Right ventricle myocardium inferior (tissue), 1 donor: ENCODE results near the gene SHROOM2. TPM values are rescaled to one million over a fixed set of nuclear protein-coding genes. Genes with fewer than 3 reads are reported as not detected.
"Not testable (repeated sequence)": the region's sequence is repeated elsewhere in the genome, so short reads cannot be mapped to it uniquely, and the experiment has no call there.

Source experiments
- ATAC-seq: fragments of 200-7000 bp; cut with Tn5 transposase; one replicate; pipeline ENCODE4 v1.9.1; 2020; ENCODE audit warnings: mild to moderate bottlenecking, moderate library complexity
- DNase-seq: peaks from one replicate; pipeline ENCODE4 v3.0.0; 2021; ENCODE audit errors: missing footprints
- intact Hi-C: fragments of 100-400 bp; cut with DNase I; formaldehyde crosslinking; loops from one replicate; pipeline ENCODE4 v1.11.0; 2022
- total RNA-seq: library from RNA; stranded (reverse); fragmentation: NEBNext Ultra II Directional; extraction: Animal tissue kit (Norgen Biotek cat#: 25700); gene quantifications from one replicate; pipeline ENCODE4 v1.2.1, GENCODE V29; 2021
- donor health status: DM: no; HTN: yes; CAD: no; lungs with severe emphysema.

SHROOM2 gene
- total RNA-seq, 1 donor from 2014 or later: 0.60 TPM

- intact Hi-C loops: no loop called here
- no peak for ATAC-seq
- no peak for DNase-seq
Measured at GRCh38 chrX:9857575-9858474, 71.6 kb downstream of the SHROOM2 start.

GRCh38 chrX:9858684-9859083, 72.5 kb downstream of the SHROOM2 start:
- intact Hi-C loops, ATAC-seq, DNase-seq: not testable (repeated sequence)

- intact Hi-C loops: no loop called here
- no peak for ATAC-seq
- DNase-seq: no peak
Measured at GRCh38 chrX:9859711-9860555, 73.7 kb downstream of the SHROOM2 start.

GRCh38 chrX:9860826-9861225, 74.6 kb downstream of the SHROOM2 start:
- intact Hi-C loops: no loop called here
- no peak for DNase-seq
- no peak for ATAC-seq

GRCh38 chrX:9861711-9862110, 75.5 kb downstream of the SHROOM2 start:
- intact Hi-C loops: no loop called here
- no peak for ATAC-seq

GRCh38 chrX:9862525-9862924, 76.3 kb downstream of the SHROOM2 start:
- ATAC-seq (no peak), DNase-seq (no peak)
- intact Hi-C loops: no loop called here

More at GRCh38 chrX:9861711-9862110, 75.5 kb downstream of the SHROOM2 start:
- DNase-seq: no peak

GRCh38 chrX:9862953-9863352, 76.7 kb downstream of the SHROOM2 start:
- ATAC-seq (no peak), DNase-seq (no peak)
- intact Hi-C loops: no loop called here

GRCh38 chrX:9864011-9864410, 77.8 kb downstream of the SHROOM2 start:
- DNase-seq (no peak), ATAC-seq (no peak)
- intact Hi-C loops: no loop called here

- intact Hi-C loops: no loop called here
- ATAC-seq (no peak), DNase-seq (no peak)
Measured at GRCh38 chrX:9865804-9866472, 79.7 kb downstream of the SHROOM2 start.

GRCh38 chrX:9866633-9867032, 80.4 kb downstream of the SHROOM2 start:
- DNase-seq (no peak), ATAC-seq (no peak)
- intact Hi-C loops: no loop called here

- ATAC-seq: no peak
Measured at GRCh38 chrX:9867226-9867625, 81.0 kb downstream of the SHROOM2 start.

GRCh38 chrX:9867753-9868152, 81.5 kb downstream of the SHROOM2 start:
- DNase-seq: no peak
- no peak for ATAC-seq
- intact Hi-C loops: no loop called here

More at GRCh38 chrX:9867226-9867625, 81.0 kb downstream of the SHROOM2 start:
- DNase-seq: no peak
- intact Hi-C loops: no loop called here

GRCh38 chrX:9871701-9872268, 85.6 kb downstream of the SHROOM2 start:
- intact Hi-C loops: loop anchor here (5.0 kb wide), 1 partner anchor 246 kb away; no protein-coding TSS in a partner anchor
- no peak for ATAC-seq

GRCh38 chrX:9873360-9873759, 87.1 kb downstream of the SHROOM2 start:
- intact Hi-C loops: loop anchor here (5.0 kb wide), 1 partner anchor 244 kb away; no protein-coding TSS in a partner anchor
- ATAC-seq: no peak
- DNase-seq: no peak

More at GRCh38 chrX:9871701-9872268, 85.6 kb downstream of the SHROOM2 start:
- no peak for DNase-seq

GRCh38 chrX:9873952-9874351, 87.7 kb downstream of the SHROOM2 start:
- DNase-seq: no peak
- no peak for ATAC-seq
- intact Hi-C loops: loop anchor here (5.0 kb wide), 1 partner anchor 243 kb away; no protein-coding TSS in a partner anchor

- DNase-seq: no peak
- ATAC-seq: no peak
- intact Hi-C loops: loop anchor here (5.0 kb wide), 1 partner anchor 243 kb away; no protein-coding TSS in a partner anchor
Measured at GRCh38 chrX:9874483-9874882, 88.3 kb downstream of the SHROOM2 start.

- DNase-seq: no peak
- intact Hi-C loops: no loop called here
- ATAC-seq: no peak
Measured at GRCh38 chrX:9875801-9876200, 89.6 kb downstream of the SHROOM2 start.

- intact Hi-C loops: no loop called here
- no peak for ATAC-seq
- no peak for DNase-seq
Measured at GRCh38 chrX:9876201-9876600, 90.0 kb downstream of the SHROOM2 start.
